Measurements from ENCODE around the gene CSMD2.

DNA sequence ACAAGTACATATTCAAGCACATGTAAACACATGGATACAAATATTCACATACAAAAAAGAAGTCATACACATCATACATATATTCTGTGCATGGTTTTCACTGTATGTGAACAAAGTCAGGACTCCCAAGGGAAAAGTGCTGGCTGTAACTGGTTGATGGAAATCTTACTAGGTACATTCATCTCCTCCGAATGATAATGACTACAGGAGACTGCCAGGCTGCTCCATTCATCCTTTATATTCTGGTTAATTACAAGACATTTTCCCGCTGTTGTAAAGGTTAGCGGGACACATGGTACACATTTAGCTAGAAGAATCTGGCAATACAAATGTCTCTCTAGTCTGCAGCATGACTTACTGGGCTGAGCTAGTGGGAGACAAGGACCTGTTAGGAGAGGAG, 327.4 kb downstream of the CSMD2 start:
- TF ChIP-seq CTCF (conservative IDR thresholded peaks at IDR 0.05; ENCODE audit: low read depth, low read length) (no peak), EZH2 (IDR thresholded peaks at IDR 0.05; ENCODE audit: borderline replicate concordance, low read depth, low read length, poor library complexity, severe bottlenecking) (no peak)
